Thoracic aorta (tissue), 2 donors: ENCODE results near the gene VAMP2. TPM values are rescaled to one million over a fixed set of nuclear protein-coding genes. Genes with fewer than 3 reads are reported as not detected.

Source experiments
- ATAC-seq: fragments of 150-250 bp; one replicate; pipeline ENCODE4 v1.8.0; 2017; ENCODE audit warnings: low read depth; ENCODE audit not compliant: insufficient number of reproducible peaks, low FRiP score
- DNase-seq: peaks from one replicate; pipeline ENCODE4 v3.0.0-alpha.2; 2020; ENCODE audit warnings: low spot score
- H3K27ac ChIP-seq, 2 donors: fragments of 200-600 bp; sonication (generic); 1 replicate in 1 of 2; 2 replicates in 1 of 2; pipeline ENCODE4 v1.5.1; 2016; ENCODE audit warnings: mild to moderate bottlenecking in 2 of 2, moderate library complexity in 2 of 2
- H3K27me3 ChIP-seq: fragments of 200-600 bp; sonication (generic); replicated peaks from 2 replicates; pipeline ENCODE4 v1.6.0; 2016; ENCODE audit warnings: mild to moderate bottlenecking; ENCODE audit not compliant: insufficient read depth
- H3K36me3 ChIP-seq: fragments of 200-600 bp; sonication (generic); one replicate; pipeline ENCODE4 v1.5.1; 2016
- H3K4me1 ChIP-seq, 2 donors: fragments of 200-600 bp; sonication (generic); 1 replicate in 1 of 2; 2 replicates in 1 of 2; pipeline versions ENCODE4 v1.5.1 to v1.6.0; 2016; ENCODE audit warnings: low read depth in 2 of 2, mild to moderate bottlenecking in 1 of 2; ENCODE audit not compliant: control insufficient read depth in 1 of 2
- H3K4me3 ChIP-seq: fragments of 200-600 bp; sonication (generic); 2 replicates; pipeline ENCODE4 v1.5.1; 2016; ENCODE audit warnings: mild to moderate bottlenecking
- H3K9me3 ChIP-seq: fragments of 200-600 bp; sonication (generic); 2 replicates; pipeline ENCODE4 v1.5.1; 2016
- total RNA-seq, 2 donors: library from RNA; depleted of rRNA; stranded (reverse); fragments of >200 nt; gene quantifications; one replicate each; pipeline versions ENCODE4 v1.1.0 to v1.2.3, GENCODE V29; 2016
- TF ChIP-seq, protein P1 (sequence below): fragments of 200-600 bp; sonication (generic); IDR thresholded peaks from one replicate; pipeline ENCODE4 v1.5.1; 2019; ENCODE audit warnings: antibody characterized with exemption

VAMP2 gene
- total RNA-seq, 2 donors from 2014 or later: 36.0 to 50.3 TPM

DNA sequence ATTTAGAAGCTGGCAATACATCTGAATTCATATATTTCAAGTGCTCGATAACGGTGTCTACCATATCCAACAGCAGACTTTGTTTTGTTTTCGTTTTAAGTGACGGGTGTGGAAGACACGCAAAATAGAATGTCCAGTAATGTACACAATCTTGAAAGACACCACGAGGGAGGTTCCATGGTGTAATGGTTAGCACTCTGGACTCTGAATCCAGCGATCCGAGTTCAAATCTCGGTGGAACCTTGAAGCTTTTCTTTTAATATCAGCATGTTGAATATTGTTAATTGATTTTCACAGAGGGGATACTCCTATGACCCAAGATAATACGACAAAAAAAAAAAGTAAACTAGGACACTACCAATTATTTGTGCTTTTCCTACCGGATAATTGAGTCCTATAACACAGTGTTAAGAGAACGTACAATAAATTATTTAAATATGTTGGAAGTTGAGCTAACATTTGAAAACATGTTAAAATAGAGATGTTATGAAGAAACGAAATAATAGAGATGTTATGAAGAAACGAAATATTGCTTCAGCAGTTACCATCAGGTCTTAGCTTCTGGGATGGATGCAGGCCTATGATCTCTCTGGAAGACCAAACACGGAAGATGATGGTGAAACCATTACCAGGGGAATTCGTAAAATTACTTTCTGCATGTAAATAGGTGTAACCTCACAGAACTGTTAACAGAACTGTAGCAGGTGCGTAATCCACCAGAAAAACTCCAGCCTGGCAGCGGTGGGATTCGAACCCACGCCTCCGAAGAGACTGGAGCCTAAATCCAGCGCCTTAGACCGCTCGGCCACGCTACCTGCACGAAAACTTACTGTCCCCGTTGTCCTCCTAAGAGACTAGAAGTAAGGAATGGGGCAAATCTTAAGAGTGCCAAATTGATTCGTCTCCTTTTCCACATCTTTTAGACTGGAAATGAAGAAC lies 42.9 kb downstream of the VAMP2 start:
- Histone ChIP-seq H3K4me3 (peak overlapping the region; percentile 80), H3K27me3 (peaks cover 12% of the 10 kb centered on the region), H3K9me3 (no peaks in the 10 kb centered on the region), H3K27ac (peak overlapping the region; percentile 37 to 40), H3K36me3 (no peaks in the 10 kb centered on the region), H3K4me1 (peaks cover 49 to 60% of the 10 kb centered on the region in 2 donors)
- TF ChIP-seq, protein P1, sequence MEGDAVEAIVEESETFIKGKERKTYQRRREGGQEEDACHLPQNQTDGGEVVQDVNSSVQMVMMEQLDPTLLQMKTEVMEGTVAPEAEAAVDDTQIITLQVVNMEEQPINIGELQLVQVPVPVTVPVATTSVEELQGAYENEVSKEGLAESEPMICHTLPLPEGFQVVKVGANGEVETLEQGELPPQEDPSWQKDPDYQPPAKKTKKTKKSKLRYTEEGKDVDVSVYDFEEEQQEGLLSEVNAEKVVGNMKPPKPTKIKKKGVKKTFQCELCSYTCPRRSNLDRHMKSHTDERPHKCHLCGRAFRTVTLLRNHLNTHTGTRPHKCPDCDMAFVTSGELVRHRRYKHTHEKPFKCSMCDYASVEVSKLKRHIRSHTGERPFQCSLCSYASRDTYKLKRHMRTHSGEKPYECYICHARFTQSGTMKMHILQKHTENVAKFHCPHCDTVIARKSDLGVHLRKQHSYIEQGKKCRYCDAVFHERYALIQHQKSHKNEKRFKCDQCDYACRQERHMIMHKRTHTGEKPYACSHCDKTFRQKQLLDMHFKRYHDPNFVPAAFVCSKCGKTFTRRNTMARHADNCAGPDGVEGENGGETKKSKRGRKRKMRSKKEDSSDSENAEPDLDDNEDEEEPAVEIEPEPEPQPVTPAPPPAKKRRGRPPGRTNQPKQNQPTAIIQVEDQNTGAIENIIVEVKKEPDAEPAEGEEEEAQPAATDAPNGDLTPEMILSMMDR: no peak
- DNase-seq: no peak
- ATAC-seq: peak; percentile 71

DNA sequence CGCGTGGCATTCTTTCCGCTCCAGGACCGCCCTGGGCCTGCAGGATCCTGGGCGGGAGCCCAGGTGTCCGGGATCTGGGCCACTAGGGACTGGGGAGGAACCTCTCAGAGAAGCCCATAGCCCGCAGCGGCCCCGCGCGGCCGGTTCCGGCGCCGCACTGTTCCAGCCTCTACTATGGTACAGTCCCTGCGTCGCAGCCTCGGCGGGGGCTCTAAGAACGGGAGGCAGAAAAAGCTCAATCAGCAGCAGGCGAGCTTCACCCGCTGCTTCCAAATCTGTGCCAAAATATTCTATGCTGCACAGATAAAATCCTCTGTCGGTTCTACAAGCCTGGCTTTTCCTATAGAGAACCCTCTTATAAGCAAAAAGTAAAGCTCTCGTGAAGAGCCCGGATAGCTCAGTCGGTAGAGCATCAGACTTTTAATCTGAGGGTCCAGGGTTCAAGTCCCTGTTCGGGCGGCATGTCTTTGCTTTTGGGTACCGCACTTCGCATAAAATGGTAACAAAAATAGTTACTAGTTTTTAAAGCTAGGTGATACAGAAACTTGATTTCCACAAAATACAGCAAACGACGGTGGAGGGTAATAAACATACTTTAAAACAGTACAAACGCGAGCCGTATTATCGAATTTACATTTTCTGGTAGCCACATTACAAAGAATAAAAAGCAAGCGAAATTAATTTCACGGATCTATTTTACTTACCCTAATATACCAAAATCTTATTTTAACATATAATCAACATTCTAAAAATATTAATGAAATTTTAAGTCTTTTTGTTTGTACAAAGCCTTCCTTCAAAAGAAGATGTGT lies 43.8 kb downstream of the VAMP2 start:
- H3K4me3 ChIP-seq: peak overlapping the region; percentile 80
- H3K27me3 ChIP-seq: peaks cover 12% of the 10 kb centered on the region
- TF ChIP-seq, protein P1: peak; percentile 83
- peak; percentile 51 for DNase-seq
- no peaks in the 10 kb centered on the region for H3K9me3 ChIP-seq
- H3K36me3 ChIP-seq: no peaks in the 10 kb centered on the region
- peak overlapping the region; percentile 37 to 40 for H3K27ac ChIP-seq
- H3K4me1 ChIP-seq: peaks cover 40 to 51% of the 10 kb centered on the region in 2 donors
- ATAC-seq: peak; percentile 66

DNA sequence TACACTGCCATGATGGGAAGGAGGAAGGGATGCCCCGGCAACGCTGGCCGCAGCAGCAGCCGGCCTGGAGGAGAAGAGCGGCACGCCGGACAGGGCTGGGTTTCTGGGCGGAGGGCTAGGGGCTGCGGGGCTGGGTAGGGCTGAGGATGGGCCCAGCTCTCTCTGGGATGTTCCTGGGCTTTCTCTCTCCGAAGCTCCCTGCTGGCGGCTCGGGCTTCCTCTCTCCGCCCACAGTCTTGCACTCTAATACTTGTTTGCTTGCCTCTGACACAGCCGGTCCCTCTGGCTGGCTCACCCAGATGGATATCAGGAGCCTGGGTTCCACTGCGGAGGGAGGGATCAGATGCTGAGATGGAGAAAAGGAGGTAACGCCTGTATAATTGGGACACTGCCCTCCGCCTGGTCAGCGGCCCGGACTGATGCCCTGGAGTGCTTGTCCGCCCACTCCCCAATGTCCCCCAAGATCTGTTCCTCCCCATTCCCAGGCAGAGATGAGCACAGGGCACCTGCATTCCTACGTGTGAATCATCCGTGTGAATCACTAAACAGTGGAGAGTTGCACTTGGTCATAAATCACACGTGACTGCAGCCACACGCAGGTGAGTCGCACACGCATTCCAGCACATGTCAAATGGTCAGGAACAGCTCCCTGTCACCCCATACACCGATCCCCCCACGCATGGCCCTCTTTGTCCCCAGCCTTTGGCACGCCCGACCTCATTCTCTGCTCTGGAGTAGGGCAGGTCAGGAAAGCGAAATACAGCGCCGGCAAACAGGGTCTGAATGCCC lies 44.6 kb downstream of the VAMP2 start, which contains the start of gene ALOXE3:
TSS of gene ALOXE3 (minus strand) at position 535 of the 789 bp plus-strand sequence. CDS start at position 11, 524 bp downstream.
- ATAC-seq (no peak), DNase-seq (no peak)
- Histone ChIP-seq H3K27me3 (peaks cover 12% of the 10 kb centered on the region), H3K9me3 (no peaks in the 10 kb centered on the region), H3K36me3 (no peaks in the 10 kb centered on the region), H3K4me1 (peaks cover 33 to 43% of the 10 kb centered on the region in 2 donors), H3K27ac (peak within 1 kb of the TSS; percentile 37 to 40), H3K4me3 (peak within 1 kb of the TSS; percentile 80)
- TF ChIP-seq, protein P1: no peak

DNA sequence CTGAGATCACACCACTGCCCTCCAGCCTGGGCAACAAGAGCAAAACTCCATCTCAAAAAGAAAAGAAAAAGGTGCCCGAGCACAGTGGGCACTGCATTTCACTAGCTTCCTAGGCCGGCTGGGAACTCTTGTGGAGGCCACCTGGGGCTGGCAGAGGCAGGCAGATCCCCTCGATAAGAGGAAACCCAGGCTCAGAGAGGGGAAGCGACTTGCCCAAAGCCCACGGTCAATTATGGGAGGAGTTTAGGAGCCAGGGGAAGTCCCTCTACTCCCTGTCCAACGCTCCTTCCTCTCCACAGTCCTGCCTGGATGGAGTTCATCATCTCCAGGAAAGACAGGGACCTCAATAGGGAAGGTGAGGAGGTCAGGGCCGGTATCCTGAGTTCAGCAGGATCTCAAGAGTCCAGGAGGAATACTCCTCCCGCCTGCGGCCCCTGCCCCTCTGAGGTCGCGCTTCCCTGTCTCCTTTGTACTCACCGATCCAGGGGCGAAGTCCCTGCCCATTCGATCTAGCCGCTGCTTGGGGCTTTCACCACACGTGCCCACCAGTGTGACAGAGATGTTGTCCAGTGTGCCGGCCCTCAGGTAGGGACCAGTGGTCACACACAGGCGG lies 45.3 kb downstream of the VAMP2 start:
- Histone ChIP-seq H3K9me3 (no peaks in the 10 kb centered on the region), H3K27ac (no peak overlapping the region), H3K4me3 (peak overlapping the region; percentile 80), H3K27me3 (peaks cover 12% of the 10 kb centered on the region), H3K4me1 (peaks cover 26 to 36% of the 10 kb centered on the region in 2 donors), H3K36me3 (no peaks in the 10 kb centered on the region)
- TF ChIP-seq, protein P1: no peak
- no peak for ATAC-seq
- no peak for DNase-seq
